ENCODE measurements around the gene TMEM131L.
"Not testable (repeated sequence)": the region's sequence is repeated elsewhere in the genome, so short reads cannot be mapped to it uniquely, and the experiment has no call there.

TMEM131L gene

GRCh38 chr4:153458969-153459368 lies 7.2 kb upstream of the TMEM131L start:
- Histone ChIP-seq H3K79me2 (ENCODE audit: insufficient read depth, low read length) (no peaks in the 10 kb centered on the region), H3K4me1 (ENCODE audit: insufficient read depth, low read length, poor library complexity, severe bottlenecking) (peaks cover 7% of the 10 kb centered on the region), H3K4me2 (ENCODE audit: low read depth, low read length, poor library complexity, severe bottlenecking) (no peak overlapping the region), H3K27me3 (ENCODE audit: insufficient read depth, low read length, poor library complexity, severe bottlenecking) (no peaks in the 10 kb centered on the region), H2AFZ (ENCODE audit: low read length) (no peak overlapping the region), H3F3A (ENCODE audit: low read depth) (no peaks in the 10 kb centered on the region), H3K9me3 (ENCODE audit: insufficient read depth, low read depth, low read length) (no peaks in the 10 kb centered on the region; the same call in 1 of the 2 replicates), H3K36me3 (ENCODE audit: insufficient read depth, low read length) (no peaks in the 10 kb centered on the region), H3K4me3 (ENCODE audit: low read length, poor library complexity, severe bottlenecking) (no peak overlapping the region), H3K9ac (ENCODE audit: low read depth, low read length, poor library complexity, severe bottlenecking) (no peak overlapping the region), H3K9me2 (replicated peaks; ENCODE audit: low read depth, low read length) (no peaks in the 10 kb centered on the region), H4K20me1 (ENCODE audit: insufficient read depth, low read length, poor library complexity, severe bottlenecking) (no peaks in the 10 kb centered on the region)
- TF ChIP-seq CTCF (conservative IDR thresholded peaks at IDR 0.05; ENCODE audit: low read length) = no peak
- TF ChIP-seq EZH2phosphoT487 (IDR thresholded peaks at IDR 0.05; ENCODE audit: borderline replicate concordance) = no peak

- not testable (repeated sequence) for H3K4me3 ChIP-seq (ENCODE audit: low read length, poor library complexity, severe bottlenecking); H2AFZ ChIP-seq (ENCODE audit: low read length); H3K4me2 ChIP-seq (ENCODE audit: low read depth, low read length, poor library complexity, severe bottlenecking); H3K36me3 ChIP-seq (ENCODE audit: insufficient read depth, low read length); H3K9me2 ChIP-seq (replicated peaks; ENCODE audit: low read depth, low read length); H3K9me3 ChIP-seq (ENCODE audit: insufficient read depth, low read depth, low read length); H3K27me3 ChIP-seq (ENCODE audit: insufficient read depth, low read length, poor library complexity, severe bottlenecking); H3F3A ChIP-seq (ENCODE audit: low read depth); H4K20me1 ChIP-seq (ENCODE audit: insufficient read depth, low read length, poor library complexity, severe bottlenecking); H3K9ac ChIP-seq (ENCODE audit: low read depth, low read length, poor library complexity, severe bottlenecking)
- Histone ChIP-seq H3K4me1 (ENCODE audit: insufficient read depth, low read length, poor library complexity, severe bottlenecking) (peaks cover 18% of the 10 kb centered on the region), H3K79me2 (ENCODE audit: insufficient read depth, low read length) (peaks cover 12% of the 10 kb centered on the region)
Measured at GRCh38 chr4:153461549-153461948, 4.6 kb upstream of the TMEM131L start.

DNA sequence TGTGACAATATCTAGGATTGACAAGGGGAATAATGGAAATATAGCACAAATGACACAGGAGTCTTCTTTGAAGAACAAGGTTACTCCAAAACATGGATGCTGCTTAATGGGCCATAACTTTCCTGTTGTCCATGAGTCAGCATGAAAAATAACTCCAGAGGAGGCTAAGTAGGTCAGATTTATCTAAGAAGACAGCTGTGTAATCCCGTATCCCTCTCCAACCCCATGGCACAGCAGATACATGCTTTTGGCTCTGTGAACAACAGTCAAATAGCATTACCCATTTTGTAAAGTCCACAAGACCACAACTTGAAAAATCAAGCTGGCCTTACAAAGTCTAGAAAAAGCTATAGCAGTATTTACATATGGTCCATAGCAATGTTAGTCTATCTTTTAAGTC lies 2.1 kb upstream of the TMEM131L start:
- H3K9me3 ChIP-seq (ENCODE audit: insufficient read depth, low read depth, low read length) = no peaks in the 10 kb centered on the region; the same call in 1 of the 2 replicates
- H3K9ac ChIP-seq (ENCODE audit: low read depth, low read length, poor library complexity, severe bottlenecking) = peak overlapping the region; percentile 91
- H4K20me1 ChIP-seq (ENCODE audit: insufficient read depth, low read length, poor library complexity, severe bottlenecking) = peaks cover 21% of the 10 kb centered on the region
- TF ChIP-seq EZH2phosphoT487 (IDR thresholded peaks at IDR 0.05; ENCODE audit: borderline replicate concordance) = no peak
- TF ChIP-seq CTCF (conservative IDR thresholded peaks at IDR 0.05; ENCODE audit: low read length) = no peak
- H3K4me1 ChIP-seq (ENCODE audit: insufficient read depth, low read length, poor library complexity, severe bottlenecking) = peaks cover 30% of the 10 kb centered on the region
- no peak overlapping the region for H3K4me3 ChIP-seq (ENCODE audit: low read length, poor library complexity, severe bottlenecking)
- peaks cover 37% of the 10 kb centered on the region for H3K79me2 ChIP-seq (ENCODE audit: insufficient read depth, low read length)
- peak overlapping the region; percentile 79 for H3K4me2 ChIP-seq (ENCODE audit: low read depth, low read length, poor library complexity, severe bottlenecking)
- no peaks in the 10 kb centered on the region for H3K27me3 ChIP-seq (ENCODE audit: insufficient read depth, low read length, poor library complexity, severe bottlenecking)
- H2AFZ ChIP-seq (ENCODE audit: low read length) = no peak overlapping the region
- H3K9me2 ChIP-seq (replicated peaks; ENCODE audit: low read depth, low read length) = no peaks in the 10 kb centered on the region
- no peaks in the 10 kb centered on the region for H3K36me3 ChIP-seq (ENCODE audit: insufficient read depth, low read length)
- H3F3A ChIP-seq (ENCODE audit: low read depth) = peaks cover 6% of the 10 kb centered on the region; the same call in 1 of the 2 replicates

- H4K20me1 ChIP-seq (ENCODE audit: insufficient read depth, low read length, poor library complexity, severe bottlenecking) = peaks cover 31% of the 10 kb centered on the region
- H3K9ac ChIP-seq (ENCODE audit: low read depth, low read length, poor library complexity, severe bottlenecking) = peak overlapping the region; percentile 91
- H3K4me3 ChIP-seq (ENCODE audit: low read length, poor library complexity, severe bottlenecking) = peak overlapping the region; percentile 73
- no peaks in the 10 kb centered on the region for H3K36me3 ChIP-seq (ENCODE audit: insufficient read depth, low read length)
- peak overlapping the region; percentile 21; the same call in 1 of the 2 replicates for H2AFZ ChIP-seq (ENCODE audit: low read length)
- peaks cover 39% of the 10 kb centered on the region for H3K4me1 ChIP-seq (ENCODE audit: insufficient read depth, low read length, poor library complexity, severe bottlenecking)
- H3K79me2 ChIP-seq (ENCODE audit: insufficient read depth, low read length) = peaks cover 48% of the 10 kb centered on the region
- H3F3A ChIP-seq (ENCODE audit: low read depth) = peaks cover 6% of the 10 kb centered on the region; the same call in 1 of the 2 replicates
- peak overlapping the region; percentile 79 for H3K4me2 ChIP-seq (ENCODE audit: low read depth, low read length, poor library complexity, severe bottlenecking)
- H3K9me3 ChIP-seq (ENCODE audit: insufficient read depth, low read depth, low read length) = no peaks in the 10 kb centered on the region; the same call in 1 of the 2 replicates
- no peaks in the 10 kb centered on the region for H3K27me3 ChIP-seq (ENCODE audit: insufficient read depth, low read length, poor library complexity, severe bottlenecking)
- H3K9me2 ChIP-seq (replicated peaks; ENCODE audit: low read depth, low read length) = no peaks in the 10 kb centered on the region
- TF ChIP-seq CTCF (conservative IDR thresholded peaks at IDR 0.05; ENCODE audit: low read length) (no peak), EZH2phosphoT487 (IDR thresholded peaks at IDR 0.05; ENCODE audit: borderline replicate concordance) (no peak)
Measured at GRCh38 chr4:153465140-153465539, 1.0 kb upstream of the TMEM131L start.
